ENCODE data around the gene GSTT2.

Gene GSTT2

DNA sequence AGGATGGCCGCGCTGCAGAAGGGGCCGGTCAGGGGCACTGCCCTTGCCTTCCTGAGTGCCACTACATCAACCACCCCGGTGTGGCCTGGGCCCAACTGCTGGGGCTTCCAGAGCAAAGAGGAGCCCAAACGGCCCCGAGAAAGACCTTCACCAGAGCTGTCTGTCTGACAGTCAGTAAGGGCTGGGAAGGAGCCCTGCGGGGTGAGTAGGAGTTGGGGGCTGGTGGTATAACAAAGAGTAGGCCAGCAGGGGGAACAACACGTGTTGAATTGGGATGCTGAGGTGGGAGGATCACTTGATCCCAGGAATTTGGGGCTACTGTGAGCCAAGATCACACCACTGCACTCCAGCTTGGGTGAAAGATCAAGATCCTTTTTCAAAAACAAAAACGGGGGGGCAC is 21.4 kb downstream of the GSTT2 start:
- POLR2A ChIA-PET = no interaction called here
- no peak for TF ChIP-seq ZNF692 (tag by site-specific recombination; IDR thresholded peaks at IDR 0.05)
- no peak for TF ChIP-seq SP7 (tag by site-specific recombination; IDR thresholded peaks at IDR 0.05)
- TF ChIP-seq ZNF433 (tag by site-specific recombination; IDR thresholded peaks at IDR 0.05; ENCODE audit: low read depth) = no peak
- TF ChIP-seq, protein P1, sequence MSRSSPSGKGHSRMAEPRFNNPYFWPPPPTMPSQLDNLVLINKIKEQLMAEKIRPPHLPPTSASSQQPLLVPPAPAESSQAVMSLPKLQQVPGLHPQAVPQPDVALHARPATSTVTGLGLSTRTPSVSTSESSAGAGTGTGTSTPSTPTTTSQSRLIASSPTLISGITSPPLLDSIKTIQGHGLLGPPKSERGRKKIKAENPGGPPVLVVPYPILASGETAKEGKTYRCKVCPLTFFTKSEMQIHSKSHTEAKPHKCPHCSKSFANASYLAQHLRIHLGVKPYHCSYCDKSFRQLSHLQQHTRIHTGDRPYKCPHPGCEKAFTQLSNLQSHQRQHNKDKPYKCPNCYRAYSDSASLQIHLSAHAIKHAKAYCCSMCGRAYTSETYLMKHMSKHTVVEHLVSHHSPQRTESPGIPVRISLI (tag by site-specific recombination; IDR thresholded peaks at IDR 0.05) = no peak
- TF ChIP-seq ZNF610 (tag by site-specific recombination; IDR thresholded peaks at IDR 0.05; ENCODE audit: borderline replicate concordance) = no peak
- TF ChIP-seq ZNF843 (tag by site-specific recombination; IDR thresholded peaks at IDR 0.05) = no peak
- TF ChIP-seq ZNF521 (tag by site-specific recombination; IDR thresholded peaks at IDR 0.05) = no peak
- TF ChIP-seq ZSCAN23 (tag by site-specific recombination; IDR thresholded peaks at IDR 0.05) = no peak
- TF ChIP-seq ZNF23 (tag by site-specific recombination; IDR thresholded peaks at IDR 0.05; ENCODE audit: borderline replicate concordance) = no peak
- TF ChIP-seq SETDB1 (IDR thresholded peaks at IDR 0.05; ENCODE audit: insufficient read length, low read length) = no peak
- no peak for TF ChIP-seq GFI1B (tag by site-specific recombination; IDR thresholded peaks at IDR 0.05)
- TF ChIP-seq ZNF654 (tag by site-specific recombination; IDR thresholded peaks at IDR 0.05; ENCODE audit: low read depth) = no peak
- no peak for TF ChIP-seq ZEB2 (tag by site-specific recombination; IDR thresholded peaks at IDR 0.05)
- no peak for TF ChIP-seq EGR2 (tag by site-specific recombination; IDR thresholded peaks at IDR 0.05; ENCODE audit: low read depth)

DNA sequence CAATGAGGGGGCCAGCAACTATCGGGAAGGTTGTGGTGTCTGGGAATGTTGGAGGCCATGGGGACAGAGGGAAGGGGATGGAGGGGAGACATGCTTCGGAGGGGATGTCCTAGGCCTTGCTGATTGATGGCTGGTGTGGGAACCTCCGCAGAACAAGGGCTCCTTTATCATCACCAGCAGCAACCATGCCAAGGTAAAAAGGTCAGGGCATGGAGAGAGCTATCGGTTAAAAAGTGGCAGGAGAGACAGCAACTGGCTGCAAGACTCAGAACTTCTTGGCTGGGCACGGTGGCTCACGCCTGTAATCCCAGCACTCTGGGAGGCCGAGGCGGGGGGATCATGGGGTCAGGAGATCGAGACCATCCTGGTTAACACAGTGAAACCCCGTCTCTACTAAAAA is 22.3 kb downstream of the GSTT2 start:
- no peaks in the 10 kb centered on the region for H3K9me3 ChIP-seq (ENCODE audit: control insufficient read depth, insufficient read depth, low read depth, low read length)
- ChIA-PET POLR2A (no interaction called here), CTCF (no interaction called here)
- TF ChIP-seq ZNF555 (tag by site-specific recombination; conservative IDR thresholded peaks at IDR 0.05) = no peak
- no peak for TF ChIP-seq ZBTB7A (tag by site-specific recombination; IDR thresholded peaks at IDR 0.05; ENCODE audit: low read depth)
- TF ChIP-seq ZNF580 (tag by site-specific recombination; IDR thresholded peaks at IDR 0.05) = no peak
- no peak for TF ChIP-seq ZFP41 (tag by site-specific recombination; IDR thresholded peaks at IDR 0.05; ENCODE audit: borderline replicate concordance)
- no peak for TF ChIP-seq ZNF423 (tag by site-specific recombination; IDR thresholded peaks at IDR 0.05)
- TF ChIP-seq ZBTB48 (tag by site-specific recombination; IDR thresholded peaks at IDR 0.05) = no peak
- TF ChIP-seq, protein P2, sequence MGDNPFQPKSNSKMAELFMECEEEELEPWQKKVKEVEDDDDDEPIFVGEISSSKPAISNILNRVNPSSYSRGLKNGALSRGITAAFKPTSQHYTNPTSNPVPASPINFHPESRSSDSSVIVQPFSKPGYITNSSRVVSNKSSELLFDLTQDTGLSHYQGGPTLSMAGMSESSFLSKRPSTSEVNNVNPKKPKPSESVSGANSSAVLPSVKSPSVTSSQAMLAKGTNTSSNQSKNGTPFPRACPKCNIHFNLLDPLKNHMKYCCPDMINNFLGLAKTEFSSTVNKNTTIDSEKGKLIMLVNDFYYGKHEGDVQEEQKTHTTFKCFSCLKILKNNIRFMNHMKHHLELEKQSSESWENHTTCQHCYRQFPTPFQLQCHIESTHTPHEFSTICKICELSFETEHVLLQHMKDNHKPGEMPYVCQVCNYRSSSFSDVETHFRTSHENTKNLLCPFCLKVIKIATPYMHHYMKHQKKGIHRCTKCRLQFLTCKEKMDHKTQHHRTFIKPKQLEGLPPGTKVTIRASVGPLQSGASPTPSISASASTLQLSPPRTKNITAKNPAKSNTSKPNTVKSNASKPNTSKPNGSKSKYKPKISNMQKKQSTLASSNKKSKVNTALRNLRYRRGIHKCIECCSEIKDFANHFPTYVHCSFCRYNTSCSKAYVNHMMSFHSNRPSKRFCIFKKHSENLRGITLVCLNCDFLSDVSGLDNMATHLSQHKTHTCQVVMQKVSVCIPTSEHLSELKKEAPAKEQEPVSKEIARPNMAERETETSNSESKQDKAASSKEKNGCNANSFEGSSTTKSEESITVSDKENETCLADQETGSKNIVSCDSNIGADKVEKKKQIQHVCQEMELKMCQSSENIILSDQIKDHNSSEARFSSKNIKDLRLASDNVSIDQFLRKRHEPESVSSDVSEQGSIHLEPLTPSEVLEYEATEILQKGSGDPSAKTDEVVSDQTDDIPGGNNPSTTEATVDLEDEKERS (tag by site-specific recombination; IDR thresholded peaks at IDR 0.05) = no peak
- TF ChIP-seq SCRT2 (tag by site-specific recombination; IDR thresholded peaks at IDR 0.05) = no peak
- TF ChIP-seq ZNF792 (tag by site-specific recombination; IDR thresholded peaks at IDR 0.05) = no peak
- TF ChIP-seq ZXDB (tag by site-specific recombination; IDR thresholded peaks at IDR 0.05) = no peak
- TF ChIP-seq, protein P3, sequence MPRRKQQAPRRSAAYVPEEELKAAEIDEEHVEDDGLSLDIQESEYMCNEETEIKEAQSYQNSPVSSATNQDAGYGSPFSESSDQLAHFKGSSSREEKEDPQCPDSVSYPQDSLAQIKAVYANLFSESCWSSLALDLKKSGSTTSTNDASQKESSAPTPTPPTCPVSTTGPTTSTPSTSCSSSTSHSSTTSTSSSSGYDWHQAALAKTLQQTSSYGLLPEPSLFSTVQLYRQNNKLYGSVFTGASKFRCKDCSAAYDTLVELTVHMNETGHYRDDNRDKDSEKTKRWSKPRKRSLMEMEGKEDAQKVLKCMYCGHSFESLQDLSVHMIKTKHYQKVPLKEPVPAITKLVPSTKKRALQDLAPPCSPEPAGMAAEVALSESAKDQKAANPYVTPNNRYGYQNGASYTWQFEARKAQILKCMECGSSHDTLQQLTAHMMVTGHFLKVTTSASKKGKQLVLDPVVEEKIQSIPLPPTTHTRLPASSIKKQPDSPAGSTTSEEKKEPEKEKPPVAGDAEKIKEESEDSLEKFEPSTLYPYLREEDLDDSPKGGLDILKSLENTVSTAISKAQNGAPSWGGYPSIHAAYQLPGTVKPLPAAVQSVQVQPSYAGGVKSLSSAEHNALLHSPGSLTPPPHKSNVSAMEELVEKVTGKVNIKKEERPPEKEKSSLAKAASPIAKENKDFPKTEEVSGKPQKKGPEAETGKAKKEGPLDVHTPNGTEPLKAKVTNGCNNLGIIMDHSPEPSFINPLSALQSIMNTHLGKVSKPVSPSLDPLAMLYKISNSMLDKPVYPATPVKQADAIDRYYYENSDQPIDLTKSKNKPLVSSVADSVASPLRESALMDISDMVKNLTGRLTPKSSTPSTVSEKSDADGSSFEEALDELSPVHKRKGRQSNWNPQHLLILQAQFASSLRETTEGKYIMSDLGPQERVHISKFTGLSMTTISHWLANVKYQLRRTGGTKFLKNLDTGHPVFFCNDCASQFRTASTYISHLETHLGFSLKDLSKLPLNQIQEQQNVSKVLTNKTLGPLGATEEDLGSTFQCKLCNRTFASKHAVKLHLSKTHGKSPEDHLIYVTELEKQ (tag by site-specific recombination; IDR thresholded peaks at IDR 0.05; ENCODE audit: borderline replicate concordance) = no peak
- no peak for TF ChIP-seq ZFP37 (tag by site-specific recombination; IDR thresholded peaks at IDR 0.05)
- no peak for TF ChIP-seq YY2 (tag by site-specific recombination; IDR thresholded peaks at IDR 0.05)
- H3K4me1 ChIP-seq (ENCODE audit: control insufficient read depth, insufficient read depth, low read length) = no peaks in the 10 kb centered on the region
- H3K36me3 ChIP-seq (ENCODE audit: control insufficient read depth in 2 of 2, insufficient read depth in 1 of 2, low read length in 2 of 2) = no peaks in the 10 kb centered on the region
- no peak overlapping the region for H3K27ac ChIP-seq (ENCODE audit: extremely low read depth, low read depth, low read length)
- no peak overlapping the region for H3K4me3 ChIP-seq (ENCODE audit: low read depth, low read length)

More for the DNA sequence above, 21.4 kb downstream of the GSTT2 start:
- Histone ChIP-seq H3K27ac (ENCODE audit: extremely low read depth, low read depth, low read length) (no peak overlapping the region), H3K9me3 (ENCODE audit: control insufficient read depth, insufficient read depth, low read depth, low read length) (no peaks in the 10 kb centered on the region), H3K4me3 (ENCODE audit: low read depth, low read length) (no peak overlapping the region), H3K36me3 (ENCODE audit: control insufficient read depth in 2 of 2, insufficient read depth in 1 of 2, low read length in 2 of 2) (no peaks in the 10 kb centered on the region), H3K4me1 (ENCODE audit: control insufficient read depth, insufficient read depth, low read length) (no peaks in the 10 kb centered on the region)
- CTCF ChIA-PET = interaction anchor here (0.6 kb wide), 1 partner anchor 156 kb away, joined by 3 read pairs; no protein-coding TSS in a partner anchor

Measured in HEK293 (cell line).